Fibroblast of pulmonary artery (primary cell): ENCODE data around the gene TMTC1.

ENCODE experiments used
- DNase-seq: peaks from one replicate; pipeline ENCODE4 v3.0.0-alpha.2; 2010; ENCODE audit warnings: low read depth
- H3K4me3 ChIP-seq: replicated peaks from 2 replicates; pipeline ENCODE4 v1.5.1; 2011; ENCODE audit warnings: low read depth, mild to moderate bottlenecking, control low read depth, low read length, moderate library complexity
- TF ChIP-seq, protein P1 (sequence below): IDR thresholded peaks from 2 replicates; pipeline ENCODE4 v1.5.1; 2011; ENCODE audit warnings: mild to moderate bottlenecking, control low read depth, low read length, inconsistent platforms; ENCODE audit errors: missing control alignments

The TMTC1 gene

DNA sequence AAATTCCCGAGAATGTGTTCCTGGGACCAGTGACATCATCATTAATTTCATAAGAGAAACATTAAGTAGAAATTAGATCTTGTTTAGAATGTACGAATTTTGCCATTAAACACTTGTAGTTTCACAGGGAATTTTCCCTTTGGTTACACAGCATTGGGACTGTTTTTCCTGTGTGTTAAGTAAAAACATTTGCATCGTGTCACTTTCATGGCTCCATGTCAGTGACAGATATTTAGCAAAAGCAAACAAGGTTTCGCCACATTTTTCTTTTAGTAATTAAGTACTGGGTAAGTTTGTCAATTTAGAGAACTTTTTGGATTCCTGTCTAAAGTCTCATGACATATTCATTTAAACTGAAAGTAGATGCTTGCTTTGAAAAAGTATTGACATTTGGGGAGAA lies 240.7 kb downstream of the TMTC1 start:
- H3K4me3 ChIP-seq: no peak overlapping the region
- TF ChIP-seq, protein P1, sequence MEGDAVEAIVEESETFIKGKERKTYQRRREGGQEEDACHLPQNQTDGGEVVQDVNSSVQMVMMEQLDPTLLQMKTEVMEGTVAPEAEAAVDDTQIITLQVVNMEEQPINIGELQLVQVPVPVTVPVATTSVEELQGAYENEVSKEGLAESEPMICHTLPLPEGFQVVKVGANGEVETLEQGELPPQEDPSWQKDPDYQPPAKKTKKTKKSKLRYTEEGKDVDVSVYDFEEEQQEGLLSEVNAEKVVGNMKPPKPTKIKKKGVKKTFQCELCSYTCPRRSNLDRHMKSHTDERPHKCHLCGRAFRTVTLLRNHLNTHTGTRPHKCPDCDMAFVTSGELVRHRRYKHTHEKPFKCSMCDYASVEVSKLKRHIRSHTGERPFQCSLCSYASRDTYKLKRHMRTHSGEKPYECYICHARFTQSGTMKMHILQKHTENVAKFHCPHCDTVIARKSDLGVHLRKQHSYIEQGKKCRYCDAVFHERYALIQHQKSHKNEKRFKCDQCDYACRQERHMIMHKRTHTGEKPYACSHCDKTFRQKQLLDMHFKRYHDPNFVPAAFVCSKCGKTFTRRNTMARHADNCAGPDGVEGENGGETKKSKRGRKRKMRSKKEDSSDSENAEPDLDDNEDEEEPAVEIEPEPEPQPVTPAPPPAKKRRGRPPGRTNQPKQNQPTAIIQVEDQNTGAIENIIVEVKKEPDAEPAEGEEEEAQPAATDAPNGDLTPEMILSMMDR: no peak
- no peak for DNase-seq

- no peak overlapping the region for H3K4me3 ChIP-seq
- peak; percentile 43 for DNase-seq
- TF ChIP-seq, protein P1: no peak
Observed at GRCh38 chr12:29537298-29537697, 246.4 kb downstream of the TMTC1 start.

DNA sequence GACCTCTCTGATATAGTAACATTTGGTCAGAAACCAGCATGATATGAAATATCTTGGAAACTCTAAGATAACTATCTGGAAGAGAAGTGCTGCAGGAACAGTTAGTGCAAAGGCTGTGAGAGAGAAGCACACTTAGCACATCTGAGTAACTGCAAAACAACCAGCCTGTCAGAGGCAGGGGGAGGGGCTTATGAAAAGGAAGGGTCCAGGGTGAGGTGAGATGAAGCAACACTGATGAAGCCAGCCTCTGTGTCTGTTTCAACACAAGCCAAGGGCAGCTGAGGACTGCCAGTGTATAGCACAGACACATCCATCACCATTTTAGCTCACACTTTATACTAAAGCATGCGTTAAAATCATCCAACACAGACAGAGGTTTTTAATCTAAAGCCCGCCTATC lies 248.8 kb downstream of the TMTC1 start:
- peak; percentile 65 for DNase-seq

GRCh38 chr12:29533815-29534489 lies 249.8 kb downstream of the TMTC1 start:
- H3K4me3 ChIP-seq: no peak overlapping the region
- DNase-seq: no peak
- TF ChIP-seq, protein P1: no peak

More for the DNA sequence above, 248.8 kb downstream of the TMTC1 start:
- TF ChIP-seq, protein P1: no peak
- no peak overlapping the region for H3K4me3 ChIP-seq

DNA sequence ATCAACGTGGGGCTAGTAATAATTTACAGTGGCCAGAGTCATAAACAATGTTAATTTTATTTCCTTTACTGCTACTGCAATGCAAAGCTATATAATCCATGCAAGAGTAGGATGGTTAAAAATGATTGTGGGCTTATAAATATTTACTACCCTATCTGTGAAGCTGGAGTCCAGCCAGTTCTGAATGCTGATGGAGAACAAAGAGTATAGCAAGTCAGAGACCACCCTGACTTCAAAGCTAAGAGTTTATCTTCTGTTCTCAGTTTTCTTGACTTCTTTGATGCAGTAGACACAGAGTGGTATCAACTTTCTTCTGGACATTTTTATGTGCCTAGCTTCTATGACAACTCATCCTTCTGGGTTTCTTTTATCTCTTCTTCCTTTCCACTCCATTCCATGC lies 252.3 kb downstream of the TMTC1 start:
- H3K4me3 ChIP-seq: no peak overlapping the region
- no peak for DNase-seq
- TF ChIP-seq, protein P1: no peak

DNA sequence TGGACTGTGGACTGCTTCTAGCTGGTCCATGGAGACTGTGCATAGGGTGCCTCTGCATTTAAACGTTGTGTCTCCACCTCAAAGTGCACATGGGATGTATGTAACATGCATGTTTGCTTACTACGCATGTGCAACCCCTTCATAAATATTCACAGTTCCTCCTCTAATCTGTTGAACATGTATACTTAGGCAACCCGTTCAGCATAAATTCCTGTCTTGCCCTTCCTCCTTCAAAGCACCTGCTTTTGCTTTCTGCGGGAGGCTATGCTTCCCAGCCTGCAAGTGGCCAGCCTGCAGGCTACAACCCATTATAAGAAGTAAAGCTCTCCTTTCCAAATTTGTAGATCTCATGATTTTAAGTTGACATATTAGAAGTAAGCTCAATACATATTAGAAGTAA lies 253.3 kb downstream of the TMTC1 start:
- TF ChIP-seq, protein P1: no peak
- no peak for DNase-seq
- H3K4me3 ChIP-seq: no peak overlapping the region

GRCh38 chr12:29528161-29528560 lies 255.6 kb downstream of the TMTC1 start:
- no peak for DNase-seq
- TF ChIP-seq, protein P1: no peak
- no peak overlapping the region for H3K4me3 ChIP-seq
